ENCODE measurements around the gene RTL1.

Gene RTL1

GRCh38 chr14:100898935-100899883 lies 4.3 kb downstream of the RTL1 start:
- no peak for DNase-seq (ENCODE audit: low spot score)

DNA sequence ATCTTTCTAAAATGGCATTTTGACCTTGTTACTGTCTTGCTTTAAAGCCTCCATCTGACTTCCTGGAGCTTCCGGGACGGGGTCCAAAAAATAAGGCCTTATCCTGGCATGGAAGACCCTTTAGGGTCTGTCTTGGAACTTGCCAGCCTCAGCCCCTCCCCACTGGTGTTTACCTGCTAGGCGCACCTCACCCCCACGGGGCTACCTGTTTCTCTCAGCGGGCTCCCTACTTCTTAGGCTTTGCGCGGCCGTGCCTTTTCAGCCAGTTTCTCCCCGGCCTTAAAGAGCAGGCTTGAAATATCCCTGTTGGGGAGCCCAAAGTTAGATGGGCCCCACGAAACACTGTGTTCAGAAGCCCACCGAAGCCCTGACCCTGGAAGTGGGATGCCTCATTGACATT lies 5.1 kb downstream of the RTL1 start:
- DNase-seq (ENCODE audit: low spot score): no peak

DNA sequence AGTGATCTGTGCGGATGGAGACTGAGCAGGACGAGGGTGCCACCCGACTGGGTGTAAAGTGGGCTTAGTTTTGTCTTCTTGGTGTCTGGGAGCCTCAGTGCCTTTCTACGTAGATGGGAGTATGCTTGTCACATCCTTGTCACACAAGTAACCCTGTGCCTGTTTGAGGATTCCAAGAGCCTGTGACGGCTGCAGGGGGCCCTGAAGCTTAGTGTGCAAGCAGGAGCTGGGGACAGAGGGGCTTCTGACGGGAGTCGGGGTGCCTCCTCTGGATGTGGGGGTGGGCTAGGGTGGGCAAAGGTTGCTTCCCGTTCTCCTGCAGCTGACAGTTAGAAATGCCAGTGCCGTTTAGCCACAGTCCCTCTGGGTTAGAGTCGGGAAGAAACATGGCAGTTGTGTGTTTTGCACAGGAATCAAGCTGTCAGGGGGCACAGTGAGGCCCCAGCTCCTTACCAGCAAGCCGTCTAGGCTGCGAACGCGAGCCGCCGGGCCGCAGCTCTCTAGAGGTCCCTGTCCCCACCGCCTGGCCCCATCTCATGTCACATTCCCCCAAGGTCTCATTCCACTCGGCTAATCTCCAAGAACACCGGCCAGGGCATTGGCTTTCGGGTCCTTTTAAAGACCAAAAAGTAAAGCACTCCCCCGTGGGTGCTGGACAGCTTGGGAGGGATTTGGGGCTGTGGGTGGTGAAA lies 7.0 kb downstream of the RTL1 start:
- DNase-seq (ENCODE audit: low spot score): no peak

- DNase-seq (ENCODE audit: low spot score): no peak
Measured at GRCh38 chr14:100895411-100895810, 8.1 kb downstream of the RTL1 start.

DNA sequence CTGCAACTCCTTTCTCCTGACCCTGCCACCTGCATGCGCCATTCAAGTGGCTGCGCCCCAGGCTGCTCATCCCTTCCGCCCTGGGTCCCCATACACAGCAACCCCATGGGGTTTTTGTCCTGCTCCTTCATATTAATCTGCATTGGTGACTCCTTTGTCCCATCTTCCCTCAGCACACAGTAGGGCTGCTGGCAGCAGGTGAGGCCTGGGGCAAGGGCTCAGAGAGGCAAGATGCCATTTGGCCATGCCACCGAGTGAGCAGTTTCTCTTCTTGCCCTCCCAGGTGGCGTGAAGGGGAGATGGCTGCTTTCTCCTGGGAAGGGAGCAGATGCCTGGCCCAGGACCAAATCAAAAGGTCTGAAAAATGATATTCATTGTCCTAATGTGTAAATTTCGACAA lies 9.1 kb downstream of the RTL1 start:
- DNase-seq (ENCODE audit: low spot score): no peak

GRCh38 chr14:100893760-100894159 lies 9.8 kb downstream of the RTL1 start:
- DNase-seq (ENCODE audit: low spot score): no peak

DNA sequence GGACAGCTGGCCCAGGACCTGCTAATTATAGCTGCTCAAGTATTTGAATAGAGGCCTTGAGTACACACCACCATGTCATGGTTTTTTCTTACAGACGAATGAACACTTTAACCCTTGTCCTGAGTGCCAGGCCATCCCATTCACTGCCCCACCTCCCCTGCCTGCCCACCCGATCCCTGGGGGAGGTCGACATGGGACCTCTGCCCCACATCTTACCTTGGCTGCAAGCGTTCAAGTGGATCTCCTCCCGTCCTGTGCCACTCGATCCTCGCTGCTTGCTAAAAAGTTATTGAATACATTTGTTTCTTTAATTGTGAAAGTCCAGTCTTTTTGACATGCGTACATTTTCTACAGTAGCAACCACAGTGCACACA lies 10.3 kb downstream of the RTL1 start:
- no peak for DNase-seq (ENCODE audit: low spot score)

DNA sequence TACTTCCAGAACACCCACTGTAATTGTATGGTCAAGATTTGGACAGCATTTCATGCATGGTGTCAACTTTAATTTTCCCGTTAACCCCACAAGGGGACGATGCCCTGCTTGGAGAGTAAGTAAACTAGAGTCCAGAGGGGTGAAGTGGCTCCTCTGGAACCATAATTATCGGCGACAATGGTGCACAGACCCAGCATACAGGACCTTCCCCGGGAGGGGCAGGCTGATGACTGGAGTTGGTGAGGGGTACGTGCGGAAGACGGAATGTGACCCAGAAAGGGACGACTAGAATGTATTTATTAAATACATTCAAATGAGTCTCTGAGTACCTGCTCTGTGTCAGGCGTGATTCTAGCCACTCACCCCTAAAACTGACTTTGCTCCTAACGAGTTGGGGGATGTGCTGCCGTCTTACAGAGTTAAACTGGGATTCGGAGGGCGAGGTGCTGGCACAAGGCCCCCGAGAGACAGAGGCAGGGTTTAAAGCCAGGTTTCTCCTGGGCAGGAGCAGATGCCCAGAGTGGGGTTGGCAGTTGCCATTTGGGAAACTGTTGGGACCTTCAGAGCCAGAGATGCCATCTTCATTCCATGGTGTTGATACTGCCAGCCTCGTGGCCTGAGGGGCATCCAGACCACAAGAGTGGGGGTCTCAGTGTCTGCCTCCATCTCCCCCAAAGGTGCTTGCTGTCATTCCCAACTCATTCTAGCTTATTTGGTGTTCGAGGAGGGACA lies 10.9 kb downstream of the RTL1 start:
- DNase-seq (ENCODE audit: low spot score): no peak

- no peak for DNase-seq (ENCODE audit: low spot score)
Measured at GRCh38 chr14:100891501-100892445, 11.7 kb downstream of the RTL1 start.

DNA sequence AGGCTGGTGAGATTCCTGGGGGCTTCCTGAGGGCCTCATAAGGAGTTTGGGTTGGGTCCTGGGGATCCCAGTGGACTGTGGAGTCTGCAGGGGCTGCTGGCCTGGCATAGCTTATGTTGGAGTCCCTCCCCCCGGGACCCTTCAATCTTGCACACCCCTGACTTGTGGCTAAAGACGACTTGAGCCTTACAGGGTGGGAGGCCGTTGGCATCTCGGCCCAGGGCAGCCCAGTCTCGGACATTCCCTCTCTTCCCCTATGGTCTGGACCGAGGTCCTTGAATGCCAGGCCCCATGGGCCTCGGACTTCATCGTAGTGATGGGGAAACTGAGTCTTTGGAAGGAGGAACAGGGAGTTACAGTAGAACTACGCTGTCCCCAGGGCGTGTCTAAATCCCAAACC lies 12.5 kb downstream of the RTL1 start:
- DNase-seq (ENCODE audit: low spot score): no peak

GRCh38 chr14:100890061-100890850 lies 13.3 kb downstream of the RTL1 start:
- no peak for DNase-seq (ENCODE audit: low spot score)

DNA sequence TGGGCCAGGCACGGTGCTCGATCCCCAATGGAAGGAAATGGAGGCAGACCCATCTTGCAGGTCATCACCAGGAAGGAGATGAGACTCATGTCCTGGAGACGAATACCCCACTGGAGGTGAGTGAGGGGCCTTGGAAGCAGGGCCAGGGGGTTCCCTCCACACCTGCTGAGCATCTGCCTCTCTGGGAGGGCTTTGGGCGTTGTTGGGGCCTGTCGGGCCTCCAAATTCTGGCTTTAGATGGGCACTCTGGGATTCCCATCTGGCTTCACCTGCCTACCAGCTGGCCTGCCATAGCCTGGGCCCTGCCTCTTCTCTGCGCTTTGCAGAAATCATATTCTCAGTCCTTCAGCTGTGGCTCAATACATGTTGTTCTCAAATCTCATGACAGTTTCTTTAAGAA lies 13.9 kb downstream of the RTL1 start:
- DNase-seq (ENCODE audit: low spot score): no peak

- no peak for DNase-seq (ENCODE audit: low spot score)
Measured at GRCh38 chr14:100888789-100889315, 14.7 kb downstream of the RTL1 start.

- DNase-seq (ENCODE audit: low spot score): no peak
Measured at GRCh38 chr14:100887728-100888335, 15.7 kb downstream of the RTL1 start.

- no peak for DNase-seq (ENCODE audit: low spot score)
Measured at GRCh38 chr14:100885617-100886016, 17.9 kb downstream of the RTL1 start.

DNA sequence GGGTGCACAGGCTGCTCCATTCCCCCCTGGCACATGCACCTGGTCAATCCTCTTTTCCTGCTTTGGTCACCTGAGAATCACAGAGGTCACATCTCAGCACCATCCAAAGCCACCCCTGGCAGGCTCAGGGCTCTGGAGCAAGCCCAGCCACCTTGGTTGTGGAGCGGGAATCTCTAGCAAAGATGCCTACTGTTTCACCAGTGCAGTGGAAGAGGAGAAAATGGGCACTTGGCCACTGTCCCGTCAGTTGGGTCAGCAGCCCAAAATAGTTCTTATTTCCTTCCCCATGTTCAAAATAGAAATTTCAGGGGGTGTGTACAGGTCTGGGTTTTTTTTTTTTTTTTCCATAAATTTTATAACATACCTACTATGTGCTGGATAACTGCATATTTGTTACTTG lies 18.3 kb downstream of the RTL1 start:
- no peak for DNase-seq (ENCODE audit: low spot score)

DNA sequence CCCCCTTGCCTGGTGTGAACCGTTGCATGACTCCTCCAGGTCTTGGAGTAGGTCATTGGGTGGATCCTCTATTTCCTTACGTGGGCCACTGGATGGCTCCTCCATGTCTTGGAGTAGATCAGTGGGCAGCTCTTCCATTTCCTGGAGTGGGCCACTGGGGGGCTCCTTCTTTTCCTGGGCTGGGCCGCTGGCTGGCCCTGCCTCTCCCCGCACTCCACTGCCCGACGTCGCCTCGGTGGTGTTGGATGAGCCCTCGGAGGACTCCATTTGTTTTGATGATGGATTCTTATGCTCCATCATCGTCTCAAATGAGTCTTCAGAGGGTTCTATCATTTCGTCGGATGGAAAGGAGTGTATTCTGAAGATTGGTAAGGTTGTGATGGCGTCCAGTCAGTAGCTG lies 19.1 kb downstream of the RTL1 start:
- DNase-seq (ENCODE audit: low spot score): no peak

- DNase-seq (ENCODE audit: low spot score): no peak
Measured at GRCh38 chr14:100883789-100884101, 19.8 kb downstream of the RTL1 start.

DNA sequence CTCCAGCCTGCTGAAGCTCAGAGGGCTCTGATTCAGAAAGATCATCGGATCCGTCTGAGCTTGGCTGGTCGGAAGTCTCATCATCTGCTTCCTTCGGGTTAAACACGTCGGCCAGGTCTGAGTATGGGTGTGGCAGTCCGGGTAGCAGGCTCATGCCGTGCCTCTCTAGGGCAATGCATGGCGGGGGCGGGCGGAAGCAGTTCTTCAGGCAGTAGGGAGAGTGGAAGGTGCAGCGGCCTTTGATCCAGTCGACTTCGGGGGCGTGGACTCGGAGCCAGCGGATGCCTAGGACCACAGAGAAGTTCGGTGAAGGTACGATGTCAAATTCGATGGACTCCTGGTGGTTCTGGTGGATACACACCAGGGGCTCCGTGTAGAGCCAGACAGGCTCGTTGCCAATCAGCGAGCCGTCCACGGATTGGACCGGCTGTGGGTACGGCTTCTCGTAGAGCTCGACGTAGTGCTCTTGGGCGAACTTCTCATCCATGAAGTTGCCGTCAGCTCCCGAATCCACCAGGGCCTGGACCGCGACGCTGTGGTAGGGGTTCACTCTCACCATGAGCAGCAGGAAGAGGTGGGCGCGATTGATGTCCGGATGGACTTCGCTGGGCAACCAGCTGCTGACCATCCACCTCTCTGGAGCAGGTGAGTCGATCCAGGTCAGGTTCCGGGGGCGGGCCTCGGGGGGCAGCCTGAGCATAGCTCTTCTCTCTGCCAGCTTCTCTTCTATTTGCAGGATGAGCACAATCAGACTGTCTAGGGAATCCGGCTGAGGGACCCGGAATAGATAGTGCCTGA lies 20.3 kb downstream of the RTL1 start:
- DNase-seq (ENCODE audit: low spot score): no peak

Measured in CD4-positive, alpha-beta T cell treated with Interleukin-15 for 4 hours (primary cell).